Measurements from ENCODE around the gene LTC4S. TPM values are rescaled to one million over a fixed set of nuclear protein-coding genes. Genes with fewer than 3 reads are reported as not detected.

The LTC4S gene
- polyA plus RNA-seq, 1 experiment, result 0.88 TPM

DNA sequence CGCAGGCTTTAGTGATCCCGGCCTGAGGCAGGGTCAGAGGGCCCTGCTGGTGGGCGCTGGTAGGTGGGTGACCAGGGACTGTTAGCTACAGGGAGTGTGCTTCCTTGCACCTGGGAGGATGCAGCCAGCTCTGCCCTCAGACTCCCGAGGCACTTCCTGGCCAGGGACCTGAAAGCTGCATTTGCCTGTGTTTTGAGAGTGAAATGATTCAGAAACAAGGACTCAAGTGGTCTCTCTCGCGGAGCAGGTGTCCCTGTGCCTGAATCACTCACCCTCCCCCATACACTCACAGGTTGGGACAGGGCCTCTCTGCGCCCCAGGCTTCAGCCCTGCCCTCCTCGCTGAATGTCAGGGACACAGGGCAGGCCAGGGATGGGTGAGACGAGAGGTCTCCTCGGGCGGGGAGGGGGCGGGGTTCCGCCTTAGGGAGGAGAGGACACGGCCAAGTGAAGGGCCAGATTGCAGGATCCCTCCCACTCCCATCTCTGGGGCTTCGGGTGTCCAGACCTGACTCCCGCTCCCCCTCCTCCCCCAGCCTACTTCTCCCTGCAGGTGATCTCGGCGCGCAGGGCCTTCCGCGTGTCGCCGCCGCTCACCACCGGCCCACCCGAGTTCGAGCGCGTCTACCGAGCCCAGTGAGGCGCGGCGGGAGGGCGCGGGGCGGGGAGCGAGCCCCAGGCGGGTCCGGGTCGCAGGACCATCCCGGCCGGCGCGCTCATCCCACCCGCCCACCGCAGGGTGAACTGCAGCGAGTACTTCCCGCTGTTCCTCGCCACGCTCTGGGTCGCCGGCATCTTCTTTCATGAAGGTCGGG, 1.5 kb downstream of the LTC4S start:
- ChIA-PET POLR2A (no interaction called here), CTCF (interaction anchor here (0.7 to 2.0 kb wide), 6 partner anchors 8 to 31 kb away, joined by 4 to 7 read pairs (median 6); no protein-coding TSS in a partner anchor)
- TF ChIP-seq, protein P1, sequence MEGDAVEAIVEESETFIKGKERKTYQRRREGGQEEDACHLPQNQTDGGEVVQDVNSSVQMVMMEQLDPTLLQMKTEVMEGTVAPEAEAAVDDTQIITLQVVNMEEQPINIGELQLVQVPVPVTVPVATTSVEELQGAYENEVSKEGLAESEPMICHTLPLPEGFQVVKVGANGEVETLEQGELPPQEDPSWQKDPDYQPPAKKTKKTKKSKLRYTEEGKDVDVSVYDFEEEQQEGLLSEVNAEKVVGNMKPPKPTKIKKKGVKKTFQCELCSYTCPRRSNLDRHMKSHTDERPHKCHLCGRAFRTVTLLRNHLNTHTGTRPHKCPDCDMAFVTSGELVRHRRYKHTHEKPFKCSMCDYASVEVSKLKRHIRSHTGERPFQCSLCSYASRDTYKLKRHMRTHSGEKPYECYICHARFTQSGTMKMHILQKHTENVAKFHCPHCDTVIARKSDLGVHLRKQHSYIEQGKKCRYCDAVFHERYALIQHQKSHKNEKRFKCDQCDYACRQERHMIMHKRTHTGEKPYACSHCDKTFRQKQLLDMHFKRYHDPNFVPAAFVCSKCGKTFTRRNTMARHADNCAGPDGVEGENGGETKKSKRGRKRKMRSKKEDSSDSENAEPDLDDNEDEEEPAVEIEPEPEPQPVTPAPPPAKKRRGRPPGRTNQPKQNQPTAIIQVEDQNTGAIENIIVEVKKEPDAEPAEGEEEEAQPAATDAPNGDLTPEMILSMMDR (IDR thresholded peaks at IDR 0.05; ENCODE audit: insufficient read depth, low read depth, low read length), result no peak
- H3K36me3 ChIP-seq (ENCODE audit: control insufficient read depth, insufficient read depth, low read length), result peaks cover 28% of the 10 kb centered on the region
- H3K27me3 ChIP-seq (ENCODE audit: control insufficient read depth, insufficient read depth, low read length), result no peaks in the 10 kb centered on the region
- DNase-seq (ENCODE audit: low read depth), result no peak
- peak overlapping the region; percentile 56 for H3K4me3 ChIP-seq (ENCODE audit: low read depth, low read length)

DNA sequence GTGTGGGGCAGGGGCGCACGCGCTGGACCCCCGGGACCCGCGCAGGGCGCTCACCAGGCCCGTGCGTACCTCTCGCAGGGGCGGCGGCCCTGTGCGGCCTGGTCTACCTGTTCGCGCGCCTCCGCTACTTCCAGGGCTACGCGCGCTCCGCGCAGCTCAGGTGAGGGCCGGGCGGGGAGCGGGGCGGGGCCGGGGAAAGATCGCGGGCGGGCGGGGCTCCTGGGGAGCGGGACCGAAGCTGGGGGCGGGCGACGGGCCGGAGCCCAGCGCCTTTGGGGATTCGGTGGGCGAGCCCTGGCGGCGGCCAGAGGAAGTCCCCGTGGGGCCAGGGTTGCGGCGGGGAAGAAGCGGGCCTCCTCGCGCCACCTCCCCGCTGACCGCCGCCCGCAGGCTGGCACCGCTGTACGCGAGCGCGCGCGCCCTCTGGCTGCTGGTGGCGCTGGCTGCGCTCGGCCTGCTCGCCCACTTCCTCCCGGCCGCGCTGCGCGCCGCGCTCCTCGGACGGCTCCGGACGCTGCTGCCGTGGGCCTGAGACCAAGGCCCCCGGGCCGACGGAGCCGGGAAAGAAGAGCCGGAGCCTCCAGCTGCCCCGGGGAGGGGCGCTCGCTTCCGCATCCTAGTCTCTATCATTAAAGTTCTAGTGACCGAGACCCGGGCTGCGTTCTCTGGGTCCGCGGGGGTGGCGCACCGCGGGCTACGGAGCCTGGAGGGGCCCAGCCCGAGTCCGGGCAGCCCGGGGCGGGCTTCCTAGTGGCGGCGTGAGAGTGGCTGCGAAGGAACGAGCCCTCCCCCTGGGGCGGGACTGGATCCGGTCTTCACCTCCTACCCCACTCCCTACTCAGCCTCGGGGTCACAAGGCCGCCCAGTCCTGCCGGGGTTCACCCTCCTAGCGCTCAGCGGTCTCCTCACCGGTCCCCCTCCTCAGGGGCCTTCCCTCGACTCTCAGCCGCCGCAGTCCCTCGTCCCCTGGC, 2.4 kb downstream of the LTC4S start:
- Histone ChIP-seq H3K36me3 (ENCODE audit: control insufficient read depth, insufficient read depth, low read length) (peaks cover 34% of the 10 kb centered on the region), H3K4me3 (ENCODE audit: low read depth, low read length) (peak overlapping the region; percentile 56), H3K27me3 (ENCODE audit: control insufficient read depth, insufficient read depth, low read length) (no peaks in the 10 kb centered on the region)
- TF ChIP-seq, protein P1 (IDR thresholded peaks at IDR 0.05; ENCODE audit: insufficient read depth, low read depth, low read length), result peak; percentile 20
- CTCF ChIA-PET, result interaction anchor here (0.6 to 2.4 kb wide), 9 partner anchors 8 to 40 kb away, joined by 3 to 7 read pairs (median 5); partner anchors contain the start of gene MGAT4B
- POLR2A ChIA-PET, result no interaction called here
- no peak for DNase-seq (ENCODE audit: low read depth)

DNA sequence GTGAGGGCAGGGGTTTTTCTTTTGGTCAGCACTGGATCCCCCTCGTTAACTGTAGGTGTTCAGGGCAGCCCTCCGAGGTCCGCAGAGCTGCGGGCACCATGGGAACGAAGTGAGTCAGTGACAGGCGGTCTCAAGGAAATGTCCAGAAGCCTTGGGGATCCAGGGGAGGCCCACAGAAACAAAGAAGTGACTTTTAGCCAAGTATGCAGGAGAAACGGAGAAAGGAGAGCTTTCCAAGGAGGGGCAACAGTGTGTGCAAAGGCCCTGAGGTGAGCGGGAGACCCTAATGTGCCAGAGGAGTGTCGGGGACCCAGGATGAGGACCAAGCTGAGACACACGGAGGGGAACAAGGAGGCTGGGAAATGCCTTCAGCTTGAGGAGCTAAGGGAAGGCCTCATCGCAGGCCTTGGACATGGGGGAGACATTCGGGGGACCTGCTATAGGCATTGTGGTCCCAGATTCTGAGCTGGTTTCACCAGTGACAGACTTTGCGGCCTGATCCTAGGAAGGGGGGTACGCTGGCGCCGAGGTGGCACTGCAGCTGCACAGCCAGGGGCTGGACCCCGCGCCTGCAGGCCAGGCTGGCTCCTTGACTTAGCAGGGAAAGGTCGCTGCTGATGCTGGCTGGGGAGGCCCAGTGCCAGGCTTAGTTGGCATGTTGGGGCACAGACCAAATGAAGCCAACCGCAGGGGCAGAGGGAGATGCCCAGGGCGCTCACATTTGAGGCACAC, 3.3 kb downstream of the LTC4S start:
- TF ChIP-seq, protein P1 (IDR thresholded peaks at IDR 0.05; ENCODE audit: insufficient read depth, low read depth, low read length), result no peak
- no peak for DNase-seq (ENCODE audit: low read depth)
- H3K27me3 ChIP-seq (ENCODE audit: control insufficient read depth, insufficient read depth, low read length), result no peaks in the 10 kb centered on the region
- H3K36me3 ChIP-seq (ENCODE audit: control insufficient read depth, insufficient read depth, low read length), result peaks cover 38% of the 10 kb centered on the region
- CTCF ChIA-PET, result interaction anchor here (0.6 to 2.4 kb wide), 7 partner anchors 9 to 41 kb away, joined by 3 to 7 read pairs (median 6); partner anchors contain the start of gene MGAT4B
- POLR2A ChIA-PET, result no interaction called here
- H3K4me3 ChIP-seq (ENCODE audit: low read depth, low read length), result peak overlapping the region; percentile 56

DNA sequence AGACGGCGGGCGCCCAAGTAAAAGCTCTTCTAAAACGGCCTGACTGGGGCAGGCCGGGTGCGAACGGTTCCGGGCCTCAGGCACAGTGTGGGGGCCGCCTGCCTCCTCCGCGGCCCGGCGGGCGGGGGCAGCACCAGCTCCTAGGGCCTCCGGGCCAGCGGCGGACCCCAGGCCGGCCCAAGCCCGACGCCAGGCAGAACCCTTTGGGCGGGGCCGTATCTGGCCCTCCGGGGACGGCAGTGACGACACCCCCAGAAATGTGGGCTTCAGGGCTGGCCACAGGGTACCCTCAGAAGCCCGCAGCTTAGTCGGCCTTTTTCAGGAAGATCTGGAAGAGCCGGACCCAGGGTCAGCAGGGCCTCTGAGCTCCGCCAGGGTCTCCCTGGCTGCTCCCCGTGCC, 4.0 kb downstream of the LTC4S start:
- Histone ChIP-seq H3K36me3 (ENCODE audit: control insufficient read depth, insufficient read depth, low read length) (peaks cover 44% of the 10 kb centered on the region), H3K4me3 (ENCODE audit: low read depth, low read length) (no peak overlapping the region), H3K27me3 (ENCODE audit: control insufficient read depth, insufficient read depth, low read length) (no peaks in the 10 kb centered on the region)
- CTCF ChIA-PET, result interaction anchor here (1.1 to 2.4 kb wide), 2 partner anchors 8 to 35 kb away, joined by 3 to 6 read pairs; partner anchors contain the start of gene MGAT4B
- TF ChIP-seq, protein P1 (IDR thresholded peaks at IDR 0.05; ENCODE audit: insufficient read depth, low read depth, low read length), result no peak
- POLR2A ChIA-PET, result no interaction called here
- no peak for DNase-seq (ENCODE audit: low read depth)
